ENCODE data around the gene SLC7A5.
"Not testable (repeated sequence)": the region's sequence is repeated elsewhere in the genome, so short reads cannot be mapped to it uniquely, and the experiment has no call there.

Gene SLC7A5

GRCh38 chr16:87832137-87832527 is 37.2 kb downstream of the SLC7A5 start:
- no peak for DNase-seq

- DNase-seq: no peak
Observed at GRCh38 chr16:87831421-87832136, 37.7 kb downstream of the SLC7A5 start.

- DNase-seq: no peak
Observed at GRCh38 chr16:87830673-87831420, 38.5 kb downstream of the SLC7A5 start.

GRCh38 chr16:87829988-87830672 is 39.2 kb downstream of the SLC7A5 start:
- DNase-seq: no peak

- no peak for DNase-seq
Observed at GRCh38 chr16:87829622-87829980, 39.7 kb downstream of the SLC7A5 start.

- DNase-seq: no peak
Observed at GRCh38 chr16:87828907-87829621, 40.2 kb downstream of the SLC7A5 start.

- no peak for DNase-seq
Observed at GRCh38 chr16:87828071-87828906, 41.0 kb downstream of the SLC7A5 start.

GRCh38 chr16:87827588-87827915 is 41.8 kb downstream of the SLC7A5 start:
- DNase-seq: not testable (repeated sequence)

- no peak for DNase-seq
Observed at GRCh38 chr16:87826798-87827587, 42.3 kb downstream of the SLC7A5 start.

- not testable (repeated sequence) for DNase-seq
Observed at GRCh38 chr16:87826407-87826797, 42.9 kb downstream of the SLC7A5 start.

GRCh38 chr16:87825842-87826120 is 43.5 kb downstream of the SLC7A5 start:
- DNase-seq: not testable (repeated sequence)

- no peak for DNase-seq
Observed at GRCh38 chr16:87824991-87825841, 44.1 kb downstream of the SLC7A5 start.

- DNase-seq: no peak
Observed at GRCh38 chr16:87824016-87824990, 45.0 kb downstream of the SLC7A5 start.

- DNase-seq: no peak
Observed at GRCh38 chr16:87823181-87823929, 46.0 kb downstream of the SLC7A5 start.

- DNase-seq: no peak
Observed at GRCh38 chr16:87822108-87822970, 47.0 kb downstream of the SLC7A5 start.

- no peak for DNase-seq
Observed at GRCh38 chr16:87821376-87822107, 47.8 kb downstream of the SLC7A5 start.

- DNase-seq: no peak
Observed at GRCh38 chr16:87819983-87820382, 49.3 kb downstream of the SLC7A5 start.
